ENCODE measurements around the gene WIZ. TPM values are rescaled to one million over a fixed set of nuclear protein-coding genes. Genes with fewer than 3 reads are reported as not detected.

Gene WIZ
- polyA plus RNA-seq, 1 donor (not counting 4 experiments of a cell fraction or from before 2014, with no cell fraction given): 5.1 TPM

DNA sequence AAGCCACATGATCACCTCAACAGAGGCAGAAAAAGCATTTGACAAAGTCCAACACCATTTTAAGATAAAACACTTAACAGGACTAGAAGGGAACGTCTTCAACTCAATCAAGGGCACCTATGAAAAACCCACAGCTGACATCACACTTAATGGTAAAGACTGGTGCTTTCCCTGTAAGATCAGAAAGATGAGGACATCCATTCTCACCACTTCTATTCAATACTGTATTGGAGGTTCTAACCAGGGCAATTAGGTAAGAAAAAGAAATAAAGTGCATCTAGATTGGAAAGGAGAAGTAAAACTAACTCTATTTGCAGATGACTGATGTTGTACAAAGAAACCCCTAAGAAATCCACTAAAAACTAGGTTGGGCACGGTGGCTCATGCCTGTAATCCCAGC lies 58.9 kb downstream of the WIZ start:
- no peak for FAIRE-seq
- peaks cover 6 to 8% of the 10 kb centered on the region in 2 experiments for H3K36me3 ChIP-seq (ENCODE audit: control insufficient read depth in 2 of 2, extremely low read depth in 1 of 2, insufficient read depth in 2 of 2, low read length in 2 of 2)
- no peaks in the 10 kb centered on the region for H3K4me1 ChIP-seq (ENCODE audit: control insufficient read depth, extremely low read depth, insufficient read depth, low read length)
- H3K4me2 ChIP-seq (ENCODE audit: control insufficient read depth, extremely low read depth, insufficient read depth, low read depth, low read length): no peak overlapping the region
- dilution Hi-C loops (cut with MboI; ENCODE audit: extremely low pct_ligation_motif_present, low sequenced_read_pairs): no loop called here
- H2AFZ ChIP-seq (ENCODE audit: control insufficient read depth, low read length): no peak overlapping the region
- H3K9me3 ChIP-seq (ENCODE audit: control insufficient read depth, low read depth, low read length): no peaks in the 10 kb centered on the region
- no peak for TF ChIP-seq EZH2 (IDR thresholded peaks at IDR 0.05; ENCODE audit: low read length)
- TF ChIP-seq, protein P1, sequence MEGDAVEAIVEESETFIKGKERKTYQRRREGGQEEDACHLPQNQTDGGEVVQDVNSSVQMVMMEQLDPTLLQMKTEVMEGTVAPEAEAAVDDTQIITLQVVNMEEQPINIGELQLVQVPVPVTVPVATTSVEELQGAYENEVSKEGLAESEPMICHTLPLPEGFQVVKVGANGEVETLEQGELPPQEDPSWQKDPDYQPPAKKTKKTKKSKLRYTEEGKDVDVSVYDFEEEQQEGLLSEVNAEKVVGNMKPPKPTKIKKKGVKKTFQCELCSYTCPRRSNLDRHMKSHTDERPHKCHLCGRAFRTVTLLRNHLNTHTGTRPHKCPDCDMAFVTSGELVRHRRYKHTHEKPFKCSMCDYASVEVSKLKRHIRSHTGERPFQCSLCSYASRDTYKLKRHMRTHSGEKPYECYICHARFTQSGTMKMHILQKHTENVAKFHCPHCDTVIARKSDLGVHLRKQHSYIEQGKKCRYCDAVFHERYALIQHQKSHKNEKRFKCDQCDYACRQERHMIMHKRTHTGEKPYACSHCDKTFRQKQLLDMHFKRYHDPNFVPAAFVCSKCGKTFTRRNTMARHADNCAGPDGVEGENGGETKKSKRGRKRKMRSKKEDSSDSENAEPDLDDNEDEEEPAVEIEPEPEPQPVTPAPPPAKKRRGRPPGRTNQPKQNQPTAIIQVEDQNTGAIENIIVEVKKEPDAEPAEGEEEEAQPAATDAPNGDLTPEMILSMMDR (optimal IDR thresholded peaks at IDR 0.05 in 1 of 3, IDR thresholded peaks at IDR 0.05 in 1 of 3, conservative IDR thresholded peaks at IDR 0.05 in 1 of 3; ENCODE audit: extremely low read depth in 1 of 3, insufficient read depth in 2 of 3, low read length in 3 of 3): no peak
- no peaks in the 10 kb centered on the region for H3K27me3 ChIP-seq (ENCODE audit: control insufficient read depth, extremely low read depth, insufficient read depth, low read length)
- no peak overlapping the region for H3K4me3 ChIP-seq (ENCODE audit: control insufficient read depth in 2 of 3, extremely low read depth in 1 of 3, insufficient read depth in 2 of 3, low read depth in 1 of 3, low read length in 3 of 3)
- peaks cover 23% of the 10 kb centered on the region for H3K79me2 ChIP-seq (ENCODE audit: control insufficient read depth, insufficient read depth, low read length)
- H3K9me1 ChIP-seq (ENCODE audit: control insufficient read depth, extremely low read depth, insufficient read depth, low read length): no peaks in the 10 kb centered on the region
- no peaks in the 10 kb centered on the region for H4K20me1 ChIP-seq (ENCODE audit: control insufficient read depth, extremely low read depth, insufficient read depth, low read length)
- H3K27ac ChIP-seq (ENCODE audit: control insufficient read depth, insufficient read depth, low read length): no peak overlapping the region
- no peak for DNase-seq (ENCODE audit: low read depth, low spot score)
- H3K9ac ChIP-seq (ENCODE audit: control insufficient read depth, extremely low read depth, insufficient read depth, low read length): no peak overlapping the region

- no peaks in the 10 kb centered on the region for H3K9me3 ChIP-seq (ENCODE audit: control insufficient read depth, low read depth, low read length)
- H4K20me1 ChIP-seq (ENCODE audit: control insufficient read depth, extremely low read depth, insufficient read depth, low read length): no peaks in the 10 kb centered on the region
- peaks cover 4 to 6% of the 10 kb centered on the region in 2 experiments for H3K36me3 ChIP-seq (ENCODE audit: control insufficient read depth in 2 of 2, extremely low read depth in 1 of 2, insufficient read depth in 2 of 2, low read length in 2 of 2)
- FAIRE-seq (no peak), DNase-seq (ENCODE audit: low read depth, low spot score) (no peak)
- H3K4me1 ChIP-seq (ENCODE audit: control insufficient read depth, extremely low read depth, insufficient read depth, low read length): peaks cover 20% of the 10 kb centered on the region
- peaks cover 28% of the 10 kb centered on the region for H3K79me2 ChIP-seq (ENCODE audit: control insufficient read depth, insufficient read depth, low read length)
- no peaks in the 10 kb centered on the region for H3K9me1 ChIP-seq (ENCODE audit: control insufficient read depth, extremely low read depth, insufficient read depth, low read length)
- no peak overlapping the region for H3K9ac ChIP-seq (ENCODE audit: control insufficient read depth, extremely low read depth, insufficient read depth, low read length)
- H2AFZ ChIP-seq (ENCODE audit: control insufficient read depth, low read length): no peak overlapping the region
- no peak for TF ChIP-seq EZH2 (IDR thresholded peaks at IDR 0.05; ENCODE audit: low read length)
- TF ChIP-seq, protein P1 (optimal IDR thresholded peaks at IDR 0.05 in 1 of 3, IDR thresholded peaks at IDR 0.05 in 1 of 3, conservative IDR thresholded peaks at IDR 0.05 in 1 of 3; ENCODE audit: extremely low read depth in 1 of 3, insufficient read depth in 2 of 3, low read length in 3 of 3): no peak
- no peak overlapping the region for H3K4me2 ChIP-seq (ENCODE audit: control insufficient read depth, extremely low read depth, insufficient read depth, low read depth, low read length)
- no peaks in the 10 kb centered on the region for H3K27me3 ChIP-seq (ENCODE audit: control insufficient read depth, extremely low read depth, insufficient read depth, low read length)
- no peak overlapping the region for H3K27ac ChIP-seq (ENCODE audit: control insufficient read depth, insufficient read depth, low read length)
- no peak overlapping the region for H3K4me3 ChIP-seq (ENCODE audit: control insufficient read depth in 2 of 3, extremely low read depth in 1 of 3, insufficient read depth in 2 of 3, low read depth in 1 of 3, low read length in 3 of 3)
- dilution Hi-C loops (cut with MboI; ENCODE audit: extremely low pct_ligation_motif_present, low sequenced_read_pairs): no loop called here
Measured at GRCh38 chr19:15381864-15382263, 67.9 kb downstream of the WIZ start.
